Epithelial cell of esophagus (primary cell): ENCODE data around the gene ARL9.
A peak's percentile ranks its signal among the peaks of the same experiment; 100 is the strongest.

Source experiments
- DNase-seq: peaks from one replicate; pipeline ENCODE4 v3.0.0; 2010; ENCODE audit warnings: low read depth
- H3K4me3 ChIP-seq: 2 replicates; pipeline ENCODE4 v1.5.1; 2011; ENCODE audit warnings: mild to moderate bottlenecking, low read length, control low read depth
- TF ChIP-seq, protein P1 (sequence below): IDR thresholded peaks from 2 replicates; pipeline ENCODE4 v1.5.1; 2011; ENCODE audit warnings: low read depth, mild to moderate bottlenecking, low read length, control low read depth, inconsistent platforms; ENCODE audit not compliant: insufficient read depth; ENCODE audit errors: missing control alignments

Gene ARL9

DNA sequence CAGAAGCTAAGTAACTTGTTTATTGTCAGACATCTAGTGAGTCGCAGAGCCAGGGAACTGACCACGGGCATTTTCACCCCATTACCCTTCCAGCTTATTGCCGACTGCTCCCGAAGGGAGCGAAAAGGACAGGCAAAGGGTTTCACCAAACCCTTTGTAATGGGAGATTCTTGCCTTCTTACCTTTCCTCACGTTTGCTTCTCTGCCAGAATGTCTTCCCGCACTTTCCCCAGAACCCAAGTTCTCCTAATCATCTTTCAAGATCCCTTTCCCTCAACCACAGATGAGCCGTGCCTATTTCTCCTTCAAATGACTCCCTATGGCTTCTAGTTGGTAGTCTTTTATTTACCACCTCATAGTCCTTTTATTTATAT lies 38.7 kb upstream of the ARL9 start:
- TF ChIP-seq, protein P1, sequence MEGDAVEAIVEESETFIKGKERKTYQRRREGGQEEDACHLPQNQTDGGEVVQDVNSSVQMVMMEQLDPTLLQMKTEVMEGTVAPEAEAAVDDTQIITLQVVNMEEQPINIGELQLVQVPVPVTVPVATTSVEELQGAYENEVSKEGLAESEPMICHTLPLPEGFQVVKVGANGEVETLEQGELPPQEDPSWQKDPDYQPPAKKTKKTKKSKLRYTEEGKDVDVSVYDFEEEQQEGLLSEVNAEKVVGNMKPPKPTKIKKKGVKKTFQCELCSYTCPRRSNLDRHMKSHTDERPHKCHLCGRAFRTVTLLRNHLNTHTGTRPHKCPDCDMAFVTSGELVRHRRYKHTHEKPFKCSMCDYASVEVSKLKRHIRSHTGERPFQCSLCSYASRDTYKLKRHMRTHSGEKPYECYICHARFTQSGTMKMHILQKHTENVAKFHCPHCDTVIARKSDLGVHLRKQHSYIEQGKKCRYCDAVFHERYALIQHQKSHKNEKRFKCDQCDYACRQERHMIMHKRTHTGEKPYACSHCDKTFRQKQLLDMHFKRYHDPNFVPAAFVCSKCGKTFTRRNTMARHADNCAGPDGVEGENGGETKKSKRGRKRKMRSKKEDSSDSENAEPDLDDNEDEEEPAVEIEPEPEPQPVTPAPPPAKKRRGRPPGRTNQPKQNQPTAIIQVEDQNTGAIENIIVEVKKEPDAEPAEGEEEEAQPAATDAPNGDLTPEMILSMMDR, result no peak
- DNase-seq, result peak; percentile 13
- H3K4me3 ChIP-seq, result peak overlapping the region; percentile 90

DNA sequence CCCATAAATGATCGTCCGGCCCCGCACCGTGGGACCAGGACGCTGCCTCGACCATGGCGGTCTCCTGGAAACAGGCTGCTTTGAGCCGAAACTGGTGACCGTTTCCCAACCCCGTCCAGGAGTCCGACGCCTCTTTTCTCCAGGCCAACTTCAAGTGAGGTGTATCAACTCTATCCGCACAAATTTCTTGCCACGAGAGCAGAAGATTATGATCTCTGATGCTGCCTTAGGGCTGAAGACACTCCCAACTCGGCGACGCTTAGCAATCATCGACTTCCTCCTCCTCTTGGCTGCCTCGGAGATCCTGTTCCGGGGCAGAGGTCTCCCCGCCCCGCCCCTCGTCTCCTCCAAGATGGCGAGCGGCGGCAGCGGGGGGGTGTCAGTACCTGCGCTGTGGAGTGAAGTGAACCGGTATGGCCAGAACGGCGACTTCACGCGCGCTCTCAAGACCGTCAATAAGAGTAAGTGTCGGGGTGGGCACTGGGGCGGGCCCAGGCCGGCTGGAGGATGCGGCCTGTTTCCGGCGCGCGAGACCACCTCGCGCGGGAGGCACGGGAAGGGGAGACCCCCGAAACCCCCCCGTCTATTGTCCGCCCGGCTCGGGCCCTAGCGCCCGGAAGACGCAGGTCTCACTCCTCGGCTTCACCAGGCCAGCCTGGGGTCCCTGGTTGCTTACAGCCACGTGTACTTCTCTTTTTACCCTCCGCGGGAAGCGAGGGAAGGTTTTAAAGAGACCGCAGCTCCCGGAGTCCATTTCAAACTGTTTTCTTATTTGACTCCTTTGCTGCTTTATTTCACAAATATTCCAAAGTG lies 38.1 kb upstream of the ARL9 start, which contains the start of gene SRP72:
SRP72 (plus strand) TSS at position 334 of the 813 bp plus-strand sequence; CDS start at position 353, 19 bp downstream.
- peak; percentile 96 for DNase-seq
- TF ChIP-seq, protein P1, result no peak
- H3K4me3 ChIP-seq, result peak within 1 kb of the TSS; percentile 90

DNA sequence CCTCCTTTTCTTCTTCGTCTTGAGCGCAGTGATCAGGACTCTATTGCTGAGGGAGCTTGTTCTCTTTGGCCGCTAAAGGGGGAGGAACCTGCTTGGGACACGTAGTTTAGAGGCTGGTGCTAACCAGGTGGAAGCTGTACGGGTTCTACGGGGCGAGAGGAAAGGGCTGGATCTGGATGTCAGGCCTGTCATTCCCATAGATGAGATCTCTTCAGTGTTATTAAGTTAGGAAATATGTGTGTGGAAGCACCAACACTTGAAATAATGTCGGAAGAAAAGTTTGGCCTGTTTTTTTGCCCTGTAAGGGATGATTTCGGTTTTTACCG lies 37.5 kb upstream of the ARL9 start:
- DNase-seq, result peak; percentile 75
- TF ChIP-seq, protein P1, result no peak
- H3K4me3 ChIP-seq, result peak overlapping the region; percentile 90

DNA sequence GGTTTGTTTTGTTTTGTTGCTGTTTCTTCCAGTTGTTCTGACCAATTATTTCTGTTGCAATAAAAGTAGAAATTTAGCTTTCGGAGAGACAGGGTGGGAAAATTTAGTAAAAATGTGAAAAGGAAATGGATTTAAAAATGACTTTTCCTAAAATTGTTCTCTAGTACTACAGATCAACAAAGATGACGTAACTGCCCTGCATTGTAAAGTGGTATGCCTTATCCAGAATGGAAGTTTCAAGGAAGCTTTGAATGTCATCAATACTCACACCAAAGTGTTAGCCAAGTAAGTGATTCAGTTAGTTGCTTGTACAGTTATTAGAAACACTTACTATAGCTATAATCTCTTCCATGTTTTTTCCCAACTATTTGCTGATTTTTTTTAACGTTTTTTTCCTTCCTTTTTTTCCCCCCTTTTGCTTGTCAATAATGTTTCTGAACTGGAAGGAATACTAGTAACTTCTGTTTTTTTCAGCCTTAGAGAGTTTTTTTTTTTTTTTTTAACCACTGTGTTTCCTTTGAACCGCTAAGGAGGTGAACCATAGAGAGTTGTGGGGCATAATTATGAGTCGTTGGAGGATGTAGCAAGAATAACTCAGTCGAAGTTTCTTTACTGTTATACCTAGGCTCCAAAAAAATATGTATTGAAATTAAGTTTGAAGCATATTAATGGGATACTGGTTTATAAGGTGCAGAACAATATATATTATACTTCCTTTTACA lies 35.9 kb upstream of the ARL9 start:
- H3K4me3 ChIP-seq, result no peak overlapping the region
- TF ChIP-seq, protein P1, result no peak
- peak; percentile 14 for DNase-seq

DNA sequence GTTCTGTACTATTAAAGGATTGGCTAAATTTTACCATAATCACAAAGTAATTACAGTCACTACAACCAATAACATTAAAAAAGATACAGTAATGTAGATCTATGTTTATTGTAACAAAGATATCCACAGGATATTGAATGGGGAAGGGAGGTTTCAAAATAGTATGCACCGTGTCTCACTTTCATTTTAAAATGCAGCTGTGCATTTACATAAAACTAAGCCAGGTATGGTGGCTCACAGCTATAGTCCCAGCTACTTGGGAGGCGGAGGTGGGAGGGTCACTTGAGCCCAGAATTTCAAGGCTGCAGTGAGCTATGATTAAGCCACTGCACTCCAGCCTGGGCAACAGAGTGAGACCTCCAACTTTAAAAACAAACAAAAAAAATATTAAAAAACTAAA lies 29.7 kb upstream of the ARL9 start:
- no peak overlapping the region for H3K4me3 ChIP-seq
- no peak for DNase-seq
- TF ChIP-seq, protein P1, result no peak

DNA sequence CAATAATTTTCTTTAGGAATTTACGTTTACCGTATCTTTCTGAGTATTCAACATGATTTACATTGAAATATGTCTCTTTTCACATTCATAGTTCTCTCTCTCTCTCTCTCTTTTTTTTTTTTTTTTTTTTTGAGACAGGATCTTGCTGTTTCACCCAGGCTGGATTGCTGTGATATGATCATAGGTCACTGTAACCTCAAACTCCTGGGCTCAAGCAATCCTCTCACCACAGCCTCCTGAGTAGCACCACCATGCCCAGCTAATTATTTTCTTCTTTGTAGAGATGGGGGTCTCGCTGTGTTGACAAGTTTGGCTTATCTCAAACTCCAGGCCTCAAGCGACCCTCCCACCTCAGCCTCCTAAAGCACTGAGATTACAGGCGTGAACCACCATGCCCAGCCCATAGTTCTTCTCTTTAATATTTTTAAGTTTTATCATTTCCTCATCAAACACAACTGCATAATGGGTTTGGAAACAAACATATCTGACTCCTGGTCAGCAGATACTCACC lies 28.3 kb upstream of the ARL9 start:
- TF ChIP-seq, protein P1, result no peak
- no peak for DNase-seq
- no peak overlapping the region for H3K4me3 ChIP-seq
